Measurements from ENCODE around the gene OR2T1.
"Not testable (repeated sequence)": the region's sequence is repeated elsewhere in the genome, so short reads cannot be mapped to it uniquely, and the experiment has no call there.

The OR2T1 gene

GRCh38 chr1:248436303-248436702 is 33.5 kb downstream of the OR2T1 start:
- not testable (repeated sequence) for DNase-seq

- not testable (repeated sequence) for DNase-seq
Observed at GRCh38 chr1:248438668-248439067, 35.8 kb downstream of the OR2T1 start.

- not testable (repeated sequence) for DNase-seq
Observed at GRCh38 chr1:248439283-248439682, 36.4 kb downstream of the OR2T1 start.

- not testable (repeated sequence) for DNase-seq
Observed at GRCh38 chr1:248442500-248443277, 39.8 kb downstream of the OR2T1 start.

GRCh38 chr1:248444603-248445002 is 41.8 kb downstream of the OR2T1 start:
- not testable (repeated sequence) for DNase-seq

- not testable (repeated sequence) for DNase-seq
Observed at GRCh38 chr1:248445399-248445798, 42.6 kb downstream of the OR2T1 start, which contains the start of gene OR2T2. OR2T2 (plus strand) TSS chr1:248445637; CDS start chr1:248452798, 7,161 bp downstream.

- not testable (repeated sequence) for DNase-seq
Observed at GRCh38 chr1:248448409-248449074, 45.7 kb downstream of the OR2T1 start.

- not testable (repeated sequence) for DNase-seq
Observed at GRCh38 chr1:248449821-248450465, 47.1 kb downstream of the OR2T1 start.

- not testable (repeated sequence) for DNase-seq
Observed at GRCh38 chr1:248450466-248451145, 47.8 kb downstream of the OR2T1 start.

- not testable (repeated sequence) for DNase-seq
Observed at GRCh38 chr1:248453619-248454018, 50.8 kb downstream of the OR2T1 start.

- not testable (repeated sequence) for DNase-seq
Observed at GRCh38 chr1:248455045-248455444, 52.2 kb downstream of the OR2T1 start.

- not testable (repeated sequence) for DNase-seq
Observed at GRCh38 chr1:248456635-248457034, 53.8 kb downstream of the OR2T1 start.
